Measurements from ENCODE around the gene CYP4Z1. TPM values are rescaled to one million over a fixed set of nuclear protein-coding genes. Genes with fewer than 3 reads are reported as not detected.
"Not testable (repeated sequence)": the region's sequence is repeated elsewhere in the genome, so short reads cannot be mapped to it uniquely, and the experiment has no call there.

The CYP4Z1 gene
- total RNA-seq, 1 experiment from 2014 or later = not detected

GRCh38 chr1:47031585-47031984, 35.4 kb upstream of the CYP4Z1 start:
- H3K36me3 ChIP-seq (ENCODE audit: control insufficient read depth, insufficient read depth, low read length) = no peaks in the 10 kb centered on the region
- H3K9me3 Mint-ChIP-seq (ENCODE audit: unreplicated experiment) = no peaks in the 10 kb centered on the region
- no TSS peak for BruUV-seq (replicated peaks)
- POLR2A ChIA-PET = no interaction called here
- CTCF ChIA-PET = no interaction called here
- no peaks in the 10 kb centered on the region for H3K27me3 ChIP-seq (replicated peaks; ENCODE audit: control insufficient read depth, insufficient read depth, low read length)
- no peaks in the 10 kb centered on the region for H3K4me1 Mint-ChIP-seq (ENCODE audit: low read depth, unreplicated experiment)
- TF ChIP-seq CTCF (IDR thresholded peaks at IDR 0.05; ENCODE audit: insufficient read depth in 1 of 2, low read depth in 1 of 2, low read length in 1 of 2, severe bottlenecking in 1 of 2, unreplicated experiment in 1 of 2) = no peak
- no peaks in the 10 kb centered on the region for H3K9me3 ChIP-seq
- no peaks in the 10 kb centered on the region for H3K27me3 Mint-ChIP-seq (ENCODE audit: insufficient read depth, unreplicated experiment)
- H3K4me3 ChIP-seq (ENCODE audit: low read depth, low read length) = no peak overlapping the region
- H3K27ac Mint-ChIP-seq (ENCODE audit: unreplicated experiment) = no peak overlapping the region
- no peak overlapping the region for H3K4me3 Mint-ChIP-seq (ENCODE audit: unreplicated experiment)
- no peaks in the 10 kb centered on the region for H3K4me1 ChIP-seq
- no peaks in the 10 kb centered on the region for H3K36me3 Mint-ChIP-seq (ENCODE audit: insufficient read depth, unreplicated experiment)
- intact Hi-C loops (cut with micrococcal nuclease; ENCODE audit: unreplicated experiment) = no loop called here
- no peak for DNase-seq

GRCh38 chr1:47036764-47037163, 30.3 kb upstream of the CYP4Z1 start:
- Histone ChIP-seq H3K36me3 (ENCODE audit: control insufficient read depth, insufficient read depth, low read length) (no peaks in the 10 kb centered on the region), H3K4me1 (no peaks in the 10 kb centered on the region), H3K9me3 (no peaks in the 10 kb centered on the region), H3K4me3 (ENCODE audit: low read depth, low read length) (no peak overlapping the region), H3K27me3 (replicated peaks; ENCODE audit: control insufficient read depth, insufficient read depth, low read length) (no peaks in the 10 kb centered on the region)
- Mint-ChIP-seq H3K36me3 (ENCODE audit: insufficient read depth, unreplicated experiment) (no peaks in the 10 kb centered on the region), H3K27me3 (ENCODE audit: insufficient read depth, unreplicated experiment) (no peaks in the 10 kb centered on the region), H3K4me1 (ENCODE audit: low read depth, unreplicated experiment) (no peaks in the 10 kb centered on the region), H3K27ac (ENCODE audit: unreplicated experiment) (no peak overlapping the region), H3K4me3 (ENCODE audit: unreplicated experiment) (no peak overlapping the region), H3K9me3 (ENCODE audit: unreplicated experiment) (no peaks in the 10 kb centered on the region)
- DNase-seq = no peak
- POLR2A ChIA-PET = no interaction called here
- BruUV-seq (replicated peaks) = no TSS peak
- CTCF ChIA-PET = no interaction called here
- intact Hi-C loops (cut with micrococcal nuclease; ENCODE audit: unreplicated experiment) = no loop called here
- TF ChIP-seq CTCF (IDR thresholded peaks at IDR 0.05; ENCODE audit: insufficient read depth in 1 of 2, low read depth in 1 of 2, low read length in 1 of 2, severe bottlenecking in 1 of 2, unreplicated experiment in 1 of 2) = no peak

- no peak for DNase-seq
- Histone ChIP-seq H3K4me3 (ENCODE audit: low read depth, low read length) (no peak overlapping the region), H3K27me3 (replicated peaks; ENCODE audit: control insufficient read depth, insufficient read depth, low read length) (no peaks in the 10 kb centered on the region), H3K36me3 (ENCODE audit: control insufficient read depth, insufficient read depth, low read length) (no peaks in the 10 kb centered on the region), H3K4me1 (no peaks in the 10 kb centered on the region), H3K9me3 (no peaks in the 10 kb centered on the region)
- H3K9me3 Mint-ChIP-seq (ENCODE audit: unreplicated experiment) = peaks cover 17% of the 10 kb centered on the region
- ChIA-PET POLR2A (no interaction called here), CTCF (no interaction called here)
- H3K27me3 Mint-ChIP-seq (ENCODE audit: insufficient read depth, unreplicated experiment) = peaks cover 2% of the 10 kb centered on the region
- TF ChIP-seq CTCF (IDR thresholded peaks at IDR 0.05; ENCODE audit: insufficient read depth in 1 of 2, low read depth in 1 of 2, low read length in 1 of 2, severe bottlenecking in 1 of 2, unreplicated experiment in 1 of 2) = no peak
- BruUV-seq (replicated peaks) = no TSS peak
- no peak overlapping the region for H3K4me3 Mint-ChIP-seq (ENCODE audit: unreplicated experiment)
- intact Hi-C loops (cut with micrococcal nuclease; ENCODE audit: unreplicated experiment) = no loop called here
- no peak overlapping the region for H3K27ac Mint-ChIP-seq (ENCODE audit: unreplicated experiment)
- H3K36me3 Mint-ChIP-seq (ENCODE audit: insufficient read depth, unreplicated experiment) = no peaks in the 10 kb centered on the region
- H3K4me1 Mint-ChIP-seq (ENCODE audit: low read depth, unreplicated experiment) = no peaks in the 10 kb centered on the region
Measured at GRCh38 chr1:47059376-47059775, 7.7 kb upstream of the CYP4Z1 start.

- H3K4me1 Mint-ChIP-seq (ENCODE audit: low read depth, unreplicated experiment); POLR2A ChIA-PET; H3K9me3 Mint-ChIP-seq (ENCODE audit: unreplicated experiment); DNase-seq; H3K36me3 Mint-ChIP-seq (ENCODE audit: insufficient read depth, unreplicated experiment); CTCF ChIA-PET; H3K27ac Mint-ChIP-seq (ENCODE audit: unreplicated experiment); H3K9me3 ChIP-seq; H3K27me3 ChIP-seq (replicated peaks; ENCODE audit: control insufficient read depth, insufficient read depth, low read length); intact Hi-C loops (cut with micrococcal nuclease; ENCODE audit: unreplicated experiment); BruUV-seq (replicated peaks); H3K4me1 ChIP-seq; H3K4me3 Mint-ChIP-seq (ENCODE audit: unreplicated experiment); H3K36me3 ChIP-seq (ENCODE audit: control insufficient read depth, insufficient read depth, low read length); H3K27me3 Mint-ChIP-seq (ENCODE audit: insufficient read depth, unreplicated experiment); H3K4me3 ChIP-seq (ENCODE audit: low read depth, low read length): not testable (repeated sequence)
Measured at GRCh38 chr1:47069080-47069479, 2.0 kb downstream of the CYP4Z1 start.

GRCh38 chr1:47069509-47069908, 2.5 kb downstream of the CYP4Z1 start:
- H3K27ac Mint-ChIP-seq (ENCODE audit: unreplicated experiment) = not testable (repeated sequence)

More at GRCh38 chr1:47069509-47069908, 2.5 kb downstream of the CYP4Z1 start:
- H3K36me3 Mint-ChIP-seq (ENCODE audit: insufficient read depth, unreplicated experiment); intact Hi-C loops (cut with micrococcal nuclease; ENCODE audit: unreplicated experiment); H3K9me3 Mint-ChIP-seq (ENCODE audit: unreplicated experiment); DNase-seq; POLR2A ChIA-PET; H3K9me3 ChIP-seq; H3K4me1 ChIP-seq; H3K36me3 ChIP-seq (ENCODE audit: control insufficient read depth, insufficient read depth, low read length); H3K27me3 ChIP-seq (replicated peaks; ENCODE audit: control insufficient read depth, insufficient read depth, low read length); H3K4me3 ChIP-seq (ENCODE audit: low read depth, low read length); H3K4me3 Mint-ChIP-seq (ENCODE audit: unreplicated experiment); BruUV-seq (replicated peaks); H3K27me3 Mint-ChIP-seq (ENCODE audit: insufficient read depth, unreplicated experiment); CTCF ChIA-PET; H3K4me1 Mint-ChIP-seq (ENCODE audit: low read depth, unreplicated experiment): not testable (repeated sequence)

Data from Caco-2 (cell line).